ENCODE results near the gene MAGEC3.
"Not testable (repeated sequence)": the region's sequence is repeated elsewhere in the genome, so short reads cannot be mapped to it uniquely, and the experiment has no call there.

Gene MAGEC3

DNA sequence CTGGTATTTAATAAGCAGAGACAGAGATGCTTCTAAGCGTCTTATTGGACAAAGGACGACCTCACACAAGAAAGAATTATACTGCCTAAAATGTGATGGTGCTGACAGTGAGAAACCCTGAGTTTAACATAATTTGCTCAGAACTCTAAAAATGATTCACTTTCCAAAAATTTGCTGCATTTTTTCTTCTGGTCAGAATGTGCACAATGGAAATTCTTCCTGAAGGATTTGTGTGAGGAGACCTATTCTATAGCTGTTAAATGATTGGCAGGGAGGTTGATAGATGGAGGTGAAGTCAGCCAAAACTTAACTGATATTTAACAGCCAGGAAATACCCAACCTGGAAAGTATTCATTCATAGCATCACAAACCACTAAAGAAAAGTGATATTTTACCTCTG, 1.7 kb downstream of the MAGEC3 start:
- no peak for DNase-seq (ENCODE audit: low read depth)
- no peak overlapping the region for H3K4me3 ChIP-seq (ENCODE audit: control insufficient read depth, low read depth, low read length)
- TF ChIP-seq, protein P1, sequence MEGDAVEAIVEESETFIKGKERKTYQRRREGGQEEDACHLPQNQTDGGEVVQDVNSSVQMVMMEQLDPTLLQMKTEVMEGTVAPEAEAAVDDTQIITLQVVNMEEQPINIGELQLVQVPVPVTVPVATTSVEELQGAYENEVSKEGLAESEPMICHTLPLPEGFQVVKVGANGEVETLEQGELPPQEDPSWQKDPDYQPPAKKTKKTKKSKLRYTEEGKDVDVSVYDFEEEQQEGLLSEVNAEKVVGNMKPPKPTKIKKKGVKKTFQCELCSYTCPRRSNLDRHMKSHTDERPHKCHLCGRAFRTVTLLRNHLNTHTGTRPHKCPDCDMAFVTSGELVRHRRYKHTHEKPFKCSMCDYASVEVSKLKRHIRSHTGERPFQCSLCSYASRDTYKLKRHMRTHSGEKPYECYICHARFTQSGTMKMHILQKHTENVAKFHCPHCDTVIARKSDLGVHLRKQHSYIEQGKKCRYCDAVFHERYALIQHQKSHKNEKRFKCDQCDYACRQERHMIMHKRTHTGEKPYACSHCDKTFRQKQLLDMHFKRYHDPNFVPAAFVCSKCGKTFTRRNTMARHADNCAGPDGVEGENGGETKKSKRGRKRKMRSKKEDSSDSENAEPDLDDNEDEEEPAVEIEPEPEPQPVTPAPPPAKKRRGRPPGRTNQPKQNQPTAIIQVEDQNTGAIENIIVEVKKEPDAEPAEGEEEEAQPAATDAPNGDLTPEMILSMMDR (conservative IDR thresholded peaks at IDR 0.05; ENCODE audit: control insufficient read depth, insufficient read depth, low read depth, low read length): no peak

DNA sequence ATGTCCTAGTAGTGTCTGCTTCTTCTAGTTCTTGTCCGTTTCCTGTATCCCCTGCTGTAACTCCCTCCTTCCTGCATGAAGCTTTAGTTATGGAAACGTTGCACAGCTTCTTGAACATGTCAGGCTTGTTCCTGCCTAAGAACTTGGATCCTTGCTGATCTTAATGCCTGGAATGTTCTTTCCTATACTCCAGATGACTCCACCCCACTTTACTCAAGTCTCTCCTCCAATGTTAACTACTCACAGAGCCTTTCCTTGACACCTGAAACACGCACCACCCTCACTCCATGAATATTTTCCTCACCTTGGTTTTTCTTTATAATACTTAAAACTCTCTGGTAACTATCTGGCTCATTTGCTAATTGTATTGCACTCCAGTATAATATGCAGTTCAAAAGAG, 19.4 kb downstream of the MAGEC3 start:
- no peak for DNase-seq (ENCODE audit: low read depth)
- H3K4me3 ChIP-seq (ENCODE audit: control insufficient read depth, low read depth, low read length): no peak overlapping the region

DNA sequence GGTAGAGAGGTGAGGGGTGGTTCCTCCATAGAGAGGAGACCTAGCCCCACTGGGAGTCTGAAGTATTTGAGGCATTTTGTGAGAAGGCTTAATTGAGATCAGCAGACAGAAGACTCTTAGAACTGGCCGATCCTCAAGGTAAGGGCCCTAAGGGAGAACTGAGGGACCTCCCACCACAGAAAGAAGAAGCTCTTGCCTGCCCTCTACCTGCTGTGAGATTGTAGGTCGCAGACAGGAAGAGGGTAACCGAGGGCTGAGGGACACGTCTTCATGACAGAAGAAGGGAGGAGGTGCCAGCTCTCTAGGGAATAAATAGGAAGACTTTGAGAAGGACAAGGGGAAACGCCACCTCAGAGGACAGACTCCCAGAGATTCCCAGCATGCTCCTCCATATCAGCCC, 41.5 kb downstream of the MAGEC3 start:
- TF ChIP-seq, protein P1 (conservative IDR thresholded peaks at IDR 0.05; ENCODE audit: control insufficient read depth, insufficient read depth, low read depth, low read length): no peak
- H3K4me3 ChIP-seq (ENCODE audit: control insufficient read depth, low read depth, low read length): no peak overlapping the region
- no peak for DNase-seq (ENCODE audit: low read depth)

More for the DNA sequence above, 19.4 kb downstream of the MAGEC3 start:
- TF ChIP-seq, protein P1 (conservative IDR thresholded peaks at IDR 0.05; ENCODE audit: control insufficient read depth, insufficient read depth, low read depth, low read length): no peak

DNA sequence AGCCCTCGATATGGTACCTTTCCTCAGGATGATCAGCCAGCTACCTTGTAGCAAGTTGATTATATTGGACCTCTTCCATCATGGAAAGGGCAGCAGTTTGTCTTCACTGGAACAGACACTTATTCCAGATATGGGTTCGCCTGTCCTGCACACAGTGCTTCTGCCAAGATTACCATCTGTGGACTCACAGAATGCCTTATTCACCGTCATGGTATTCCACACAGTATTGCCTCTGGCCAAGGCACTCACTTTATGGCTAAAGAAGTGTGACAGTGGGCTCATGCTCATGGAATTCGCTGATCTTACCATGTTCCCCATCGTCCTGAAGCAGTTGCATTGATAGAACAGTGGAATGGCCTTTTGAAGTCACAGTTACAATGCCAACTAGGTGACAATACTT, 50.7 kb downstream of the MAGEC3 start:
- not testable (repeated sequence) for DNase-seq (ENCODE audit: low read depth); H3K4me3 ChIP-seq (ENCODE audit: control insufficient read depth, low read depth, low read length)

DNA sequence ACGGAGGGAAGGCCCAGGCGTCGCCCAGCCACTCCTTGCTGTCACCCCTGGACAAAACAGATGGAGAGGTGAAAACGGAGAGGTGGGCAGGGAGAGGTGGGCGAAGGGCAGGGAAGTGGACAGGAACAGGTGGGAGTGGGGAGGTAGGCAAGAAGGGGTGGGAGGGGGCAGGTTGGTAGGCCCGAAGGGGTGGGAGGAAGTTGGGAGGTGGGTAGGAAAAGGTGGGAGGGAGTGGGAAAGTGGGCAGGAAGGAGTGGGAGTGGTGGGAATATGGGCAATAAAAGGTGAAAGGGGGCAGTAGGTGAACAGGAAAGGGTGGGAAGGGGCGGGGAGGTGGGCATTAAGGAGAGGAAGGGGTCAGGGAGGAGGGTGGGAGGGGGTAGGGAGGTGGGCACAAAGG, 56.6 kb downstream of the MAGEC3 start:
- TF ChIP-seq, protein P1 (conservative IDR thresholded peaks at IDR 0.05; ENCODE audit: control insufficient read depth, insufficient read depth, low read depth, low read length): no peak
- DNase-seq (ENCODE audit: low read depth): no peak
- H3K4me3 ChIP-seq (ENCODE audit: control insufficient read depth, low read depth, low read length): no peak overlapping the region

DNA sequence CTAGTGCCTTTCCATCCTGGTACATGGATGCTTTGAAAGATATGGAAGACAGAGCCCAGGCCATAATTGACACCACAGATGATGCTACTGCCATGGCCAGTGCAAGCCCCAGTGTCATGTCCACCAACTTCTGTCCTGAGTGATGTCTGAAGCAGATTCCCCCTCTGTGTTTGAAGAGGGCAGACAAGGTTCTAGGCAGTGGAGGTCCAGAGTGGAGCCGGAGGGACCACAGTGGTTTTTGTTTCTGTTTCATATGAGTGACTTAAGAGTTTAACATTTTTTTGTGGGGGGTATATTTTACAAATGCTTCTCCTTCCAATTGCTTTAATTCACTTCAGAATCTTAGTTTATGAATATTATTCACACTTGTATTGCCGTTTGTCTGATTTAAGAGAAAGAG, 59.6 kb downstream of the MAGEC3 start:
- no peak overlapping the region for H3K4me3 ChIP-seq (ENCODE audit: control insufficient read depth, low read depth, low read length)
- TF ChIP-seq, protein P1 (conservative IDR thresholded peaks at IDR 0.05; ENCODE audit: control insufficient read depth, insufficient read depth, low read depth, low read length): no peak
- DNase-seq (ENCODE audit: low read depth): no peak

DNA sequence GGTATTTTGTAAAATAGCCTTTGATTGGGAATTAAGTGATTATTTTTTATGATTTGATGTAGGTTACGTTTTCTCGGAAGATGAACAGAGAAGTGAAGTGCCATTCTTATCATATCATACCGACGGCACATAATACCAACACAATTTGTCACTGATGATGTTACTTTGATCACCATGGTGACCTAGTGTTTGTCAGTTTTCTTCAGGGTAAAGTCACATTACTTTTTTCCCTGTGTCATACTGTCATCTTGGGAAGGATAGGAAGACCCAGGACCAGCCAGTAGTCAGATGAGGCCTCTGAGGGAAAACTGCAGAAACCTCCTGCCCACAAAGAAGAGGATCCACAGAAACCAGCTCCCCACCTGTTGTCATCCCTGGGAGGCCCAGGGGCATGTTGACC, 64.2 kb downstream of the MAGEC3 start:
- TF ChIP-seq, protein P1 (conservative IDR thresholded peaks at IDR 0.05; ENCODE audit: control insufficient read depth, insufficient read depth, low read depth, low read length): no peak
- H3K4me3 ChIP-seq (ENCODE audit: control insufficient read depth, low read depth, low read length): no peak overlapping the region
- DNase-seq (ENCODE audit: low read depth): no peak

Data from fibroblast of mammary gland (primary cell).